Breast epithelium (tissue), 4 donors: Measurements from ENCODE around the gene ZNF444. TPM values are rescaled to one million over a fixed set of nuclear protein-coding genes. Genes with fewer than 3 reads are reported as not detected.
"Not testable (repeated sequence)": the region's sequence is repeated elsewhere in the genome, so short reads cannot be mapped to it uniquely, and the experiment has no call there.

Experiments
- DNase-seq, 2 donors: peaks; one replicate each; pipeline ENCODE4 v3.0.0-alpha.2; 2019; ENCODE audit warnings: low spot score in 2 of 2
- H3K27ac ChIP-seq, 2 donors: fragments of 200-600 bp; sonication (generic) in 1 of 2; one replicate each; pipeline ENCODE4 v1.5.1; 2016 to 2019; ENCODE audit warnings: mild to moderate bottlenecking in 1 of 2
- H3K27me3 ChIP-seq, 2 donors: fragments of 200-600 bp; sonication (generic) in 1 of 2; one replicate each; pipeline versions ENCODE4 v1.5.1 to v1.6.0; 2017 to 2019; ENCODE audit warnings: control low read depth in 1 of 2, mild to moderate bottlenecking in 1 of 2
- H3K36me3 ChIP-seq: fragments of 200-600 bp; one replicate; pipeline ENCODE4 v1.5.1; 2019
- H3K4me1 ChIP-seq, 2 donors: fragments of 200-600 bp; sonication (generic); one replicate each; pipeline ENCODE4 v1.5.1; 2016 to 2019; ENCODE audit warnings: control low read depth in 1 of 2
- H3K4me3 ChIP-seq, 3 donors: fragments of 200-600 bp; sonication (generic); 1 replicate in 2 of 3; 2 replicates in 1 of 3; pipeline ENCODE4 v1.5.1; 2016 to 2019; ENCODE audit warnings: mild to moderate bottlenecking in 3 of 3, moderate library complexity in 2 of 3
- H3K9me3 ChIP-seq, 2 donors: fragments of 200-600 bp; sonication (generic) in 1 of 2; one replicate each; pipeline ENCODE4 v1.5.1; 2016 to 2019; ENCODE audit warnings: control low read depth in 1 of 2
- CTCF ChIP-seq, 3 donors: fragments of 450-650 bp; IDR thresholded peaks; one replicate each; pipeline ENCODE4 v1.5.1; 2016 to 2017; ENCODE audit warnings: antibody characterized with exemption in 3 of 3, mild to moderate bottlenecking in 3 of 3, moderate library complexity in 3 of 3
- POLR2A ChIP-seq: fragments of 450-650 bp; IDR thresholded peaks from one replicate; pipeline ENCODE4 v1.6.1; 2016; ENCODE audit warnings: antibody characterized with exemption, mild to moderate bottlenecking, moderate library complexity
- POLR2AphosphoS5 ChIP-seq, 3 donors: sonication (generic); formaldehyde crosslinking; IDR thresholded peaks; one replicate each; pipeline ENCODE4 v1.6.1; 2017; ENCODE audit warnings: antibody characterized with exemption in 3 of 3
- intact Hi-C: fragments of 100-400 bp; cut with DNase I; formaldehyde crosslinking; loops from one replicate; pipeline ENCODE4 v1.15.1; 2023; ENCODE audit warnings: low total_unique reads
- total RNA-seq, 3 donors: library from RNA; depleted of rRNA; stranded (reverse); fragments of >200 nt; gene quantifications; one replicate each; pipeline ENCODE4 v1.1.0, GENCODE V29; 2016

Gene ZNF444
- total RNA-seq, 3 donors from 2014 or later = 13.9 to 38.5 (median 33.1) TPM

GRCh38 chr19:56101095-56101494 is 40.0 kb upstream of the ZNF444 start:
- intact Hi-C loops = no loop called here
- no peak overlapping the region for H3K4me3 ChIP-seq
- H3K9me3 ChIP-seq = no peaks in the 10 kb centered on the region
- TF ChIP-seq POLR2AphosphoS5 (IDR thresholded peaks at IDR 0.05) (no peak), CTCF (IDR thresholded peaks at IDR 0.05) (no peak), POLR2A (no peak)
- DNase-seq = no peak
- H3K36me3 ChIP-seq = no peaks in the 10 kb centered on the region
- peaks cover 0 to 7% of the 10 kb centered on the region in 2 donors for H3K4me1 ChIP-seq
- H3K27me3 ChIP-seq = no peaks in the 10 kb centered on the region
- H3K27ac ChIP-seq = no peak overlapping the region

- TF ChIP-seq CTCF (IDR thresholded peaks at IDR 0.05) (no peak), POLR2AphosphoS5 (IDR thresholded peaks at IDR 0.05) (no peak), POLR2A (no peak)
- no peak for DNase-seq
- Histone ChIP-seq H3K27ac (no peak overlapping the region), H3K36me3 (no peaks in the 10 kb centered on the region), H3K4me3 (no peak overlapping the region), H3K27me3 (no peaks in the 10 kb centered on the region), H3K4me1 (peaks cover 0 to 7% of the 10 kb centered on the region in 2 donors), H3K9me3 (no peaks in the 10 kb centered on the region)
- intact Hi-C loops = no loop called here
These were observed 39.1 kb upstream of the ZNF444 start for GRCh38 chr19:56101746-56102535.

GRCh38 chr19:56103027-56103614 is 38.0 kb upstream of the ZNF444 start:
- Histone ChIP-seq H3K9me3 (no peaks in the 10 kb centered on the region), H3K27ac (peak overlapping the region in 1 of 2 donors; percentile 38), H3K4me3 (no peak overlapping the region), H3K4me1 (peaks cover 0 to 7% of the 10 kb centered on the region in 2 donors), H3K27me3 (no peaks in the 10 kb centered on the region), H3K36me3 (no peaks in the 10 kb centered on the region)
- no peak for DNase-seq
- intact Hi-C loops = no loop called here
- TF ChIP-seq POLR2A (no peak), CTCF (IDR thresholded peaks at IDR 0.05) (no peak), POLR2AphosphoS5 (IDR thresholded peaks at IDR 0.05) (no peak)

- TF ChIP-seq CTCF (IDR thresholded peaks at IDR 0.05) (no peak), POLR2AphosphoS5 (IDR thresholded peaks at IDR 0.05) (no peak), POLR2A (no peak)
- peaks cover 0 to 18% of the 10 kb centered on the region in 2 donors for H3K4me1 ChIP-seq
- no peaks in the 10 kb centered on the region for H3K36me3 ChIP-seq
- H3K9me3 ChIP-seq = no peaks in the 10 kb centered on the region
- no peak overlapping the region for H3K4me3 ChIP-seq
- intact Hi-C loops = no loop called here
- DNase-seq = no peak
- H3K27me3 ChIP-seq = no peaks in the 10 kb centered on the region
- H3K27ac ChIP-seq = peak overlapping the region in 1 of 2 donors; percentile 86
These were observed 36.7 kb upstream of the ZNF444 start for GRCh38 chr19:56104423-56104822.

GRCh38 chr19:56105090-56105701 is 35.9 kb upstream of the ZNF444 start:
- Histone ChIP-seq H3K36me3 (no peaks in the 10 kb centered on the region), H3K27me3 (no peaks in the 10 kb centered on the region), H3K4me3 (peak overlapping the region in 2 of 3 donors; percentile 21 to 53), H3K27ac (peak overlapping the region; percentile 82 to 86), H3K9me3 (no peaks in the 10 kb centered on the region), H3K4me1 (peaks cover 0 to 18% of the 10 kb centered on the region in 2 donors)
- intact Hi-C loops = no loop called here
- TF ChIP-seq POLR2AphosphoS5 (IDR thresholded peaks at IDR 0.05) (peak in 2 of 3 donors; percentile 31 to 54), CTCF (IDR thresholded peaks at IDR 0.05) (peak; percentile 63 to 85 (median 78)), POLR2A (no peak)
- peak; percentile 89 for DNase-seq

GRCh38 chr19:56105831-56106396 is 35.2 kb upstream of the ZNF444 start:
- DNase-seq, H3K36me3 ChIP-seq, H3K9me3 ChIP-seq, H3K27me3 ChIP-seq, intact Hi-C loops: not testable (repeated sequence)
- Histone ChIP-seq H3K4me1 (peaks cover 3 to 23% of the 10 kb centered on the region in 2 donors), H3K27ac (peak overlapping the region; percentile 82 to 86), H3K4me3 (peak overlapping the region in 2 of 3 donors; percentile 21 to 53)
